Activated T-cell treated with anti-CD3 and anti-CD28 coated beads for 4 hours (primary cell): ENCODE measurements around the gene CD93.

Experiments
- DNase-seq: peaks from one replicate; pipeline ENCODE4 v3.0.0-alpha.2; 2020

Gene CD93

GRCh38 chr20:23086056-23086566 lies at the start of gene CD93:
CD93 (minus strand) TSS chr20:23086324; CDS start chr20:23086192, 132 bp downstream.
- no peak for DNase-seq

DNA sequence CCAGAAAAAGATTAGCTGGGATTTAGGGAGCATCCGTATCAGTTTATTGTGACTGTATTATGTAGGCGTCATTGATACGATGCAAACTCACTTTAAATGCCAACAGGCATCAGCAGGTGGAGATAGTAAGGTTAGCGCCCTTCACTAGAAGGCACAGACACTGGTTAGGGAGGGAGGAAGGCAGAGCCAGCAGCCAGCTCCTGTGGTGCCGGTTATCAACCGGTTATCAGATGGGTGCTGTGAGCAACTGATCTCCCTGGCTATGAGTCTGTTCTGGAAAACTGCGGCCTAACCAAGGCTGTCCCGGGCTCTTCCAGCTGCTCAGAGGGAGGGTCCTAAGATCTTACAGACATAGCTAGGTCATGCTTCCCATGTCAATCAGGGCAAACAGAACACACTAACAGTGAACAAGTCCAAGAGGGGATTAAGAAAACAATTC lies 47.5 kb upstream of the CD93 start:
- DNase-seq: no peak

GRCh38 chr20:23132930-23133559 lies 46.9 kb upstream of the CD93 start:
- no peak for DNase-seq

- no peak for DNase-seq
Observed at GRCh38 chr20:23132293-23132929, 46.3 kb upstream of the CD93 start.

- no peak for DNase-seq
Observed at GRCh38 chr20:23131766-23132165, 45.6 kb upstream of the CD93 start.

- no peak for DNase-seq
Observed at GRCh38 chr20:23130622-23131140, 44.6 kb upstream of the CD93 start.

- no peak for DNase-seq
Observed at GRCh38 chr20:23129891-23130621, 43.9 kb upstream of the CD93 start.

GRCh38 chr20:23129266-23129665 lies 43.1 kb upstream of the CD93 start:
- DNase-seq: no peak

- DNase-seq: no peak
Observed at GRCh38 chr20:23128461-23129125, 42.5 kb upstream of the CD93 start.

DNA sequence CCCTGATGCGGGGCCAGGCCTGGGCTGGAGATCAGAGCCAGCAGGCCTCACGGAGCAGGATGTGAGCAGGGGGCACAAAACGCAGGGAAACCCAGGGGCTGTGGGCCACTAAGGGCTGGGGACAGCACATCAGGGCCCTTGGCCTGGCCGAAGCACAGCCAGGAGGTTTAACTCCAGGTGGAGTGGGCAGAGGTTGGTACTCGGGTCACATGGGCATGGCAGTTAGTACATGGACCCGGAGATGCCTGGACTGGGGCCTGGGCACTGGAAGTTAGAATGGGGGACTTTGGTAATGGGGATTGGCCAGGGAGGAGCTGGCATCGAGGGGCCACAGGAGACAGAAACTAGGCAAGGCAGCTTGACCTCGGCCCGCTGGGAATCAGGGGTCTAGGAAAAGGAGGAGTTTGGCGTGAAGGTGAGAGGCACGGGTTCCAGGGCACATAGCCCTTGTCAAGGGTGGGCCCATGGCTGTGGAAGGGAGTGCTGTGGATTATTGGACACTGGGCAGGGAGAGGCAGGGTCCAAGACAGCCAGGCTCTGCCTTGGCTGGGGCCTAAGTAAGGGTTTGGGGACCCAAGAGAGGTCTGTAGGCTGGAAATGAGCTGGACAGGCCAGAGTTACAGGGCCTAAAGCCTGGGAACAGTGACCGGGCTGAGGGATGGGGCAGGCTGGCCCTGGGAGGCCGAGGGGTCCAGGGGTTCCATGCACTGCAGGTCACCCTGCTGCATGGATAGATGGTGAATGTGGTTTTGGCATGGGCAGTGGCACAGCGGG lies 41.6 kb upstream of the CD93 start:
- no peak for DNase-seq

- DNase-seq: no peak
Observed at GRCh38 chr20:23126281-23127061, 40.3 kb upstream of the CD93 start.

- no peak for DNase-seq
Observed at GRCh38 chr20:23125625-23126191, 39.6 kb upstream of the CD93 start.

- DNase-seq: no peak
Observed at GRCh38 chr20:23125159-23125558, 39.0 kb upstream of the CD93 start.

DNA sequence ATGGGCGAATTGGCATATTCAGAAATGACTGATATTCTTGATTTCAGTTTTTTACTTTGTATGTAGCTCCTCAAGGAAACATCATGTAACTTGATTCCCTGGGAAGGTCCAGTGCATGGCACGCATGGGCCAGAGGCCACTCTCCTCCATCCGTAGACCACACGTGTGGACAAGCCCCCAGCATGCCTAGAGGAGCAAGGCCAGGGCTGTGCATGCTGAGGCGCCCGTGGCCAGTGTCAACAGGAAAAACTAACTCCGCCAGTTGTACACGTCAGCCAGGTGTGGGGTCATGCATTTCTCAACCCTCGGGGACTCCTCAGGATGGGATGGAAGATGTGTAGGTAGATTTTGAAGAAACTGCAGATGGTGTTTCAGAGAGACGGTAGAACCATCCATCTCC lies 37.8 kb upstream of the CD93 start:
- DNase-seq: no peak

DNA sequence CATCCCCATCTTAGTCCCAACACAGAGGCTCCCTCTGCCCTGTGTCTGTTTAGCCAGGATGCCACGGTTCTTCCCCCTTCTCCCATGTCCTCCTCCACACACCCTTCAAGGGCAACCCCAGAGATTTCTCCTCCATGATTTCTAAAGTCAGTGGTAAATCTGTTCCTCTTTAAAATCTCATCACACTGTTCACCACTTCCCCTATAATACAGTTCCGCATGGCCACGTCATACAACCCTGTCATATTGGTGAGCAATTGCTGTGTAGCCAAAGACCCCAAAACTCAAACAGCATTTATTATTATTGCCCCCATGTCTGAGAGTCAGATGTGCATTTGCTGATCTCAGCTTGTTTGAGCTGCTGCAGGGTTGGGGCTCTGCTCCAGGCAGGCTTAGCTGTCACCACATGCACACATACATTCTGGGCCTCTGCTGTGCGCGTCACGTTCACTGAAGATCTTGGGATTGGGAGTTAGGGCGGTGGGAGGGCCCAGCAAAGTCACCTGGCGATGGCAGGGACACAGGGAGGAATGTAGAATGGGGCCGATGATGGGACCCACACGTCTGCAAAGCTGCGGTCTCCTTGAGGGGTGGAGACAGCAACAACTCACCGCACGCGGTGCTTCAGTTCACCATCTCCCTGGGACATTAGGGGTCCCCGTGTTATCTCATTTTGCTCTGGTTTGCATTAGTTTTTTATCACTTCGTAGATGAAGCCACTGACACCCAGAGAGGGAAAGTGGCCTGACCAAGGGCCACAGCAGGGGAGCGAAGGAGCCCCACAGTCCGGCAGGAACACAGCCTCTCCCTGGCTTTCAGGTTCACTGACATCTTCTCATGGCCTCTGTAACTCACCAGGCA lies 36.9 kb upstream of the CD93 start:
- DNase-seq: no peak

DNA sequence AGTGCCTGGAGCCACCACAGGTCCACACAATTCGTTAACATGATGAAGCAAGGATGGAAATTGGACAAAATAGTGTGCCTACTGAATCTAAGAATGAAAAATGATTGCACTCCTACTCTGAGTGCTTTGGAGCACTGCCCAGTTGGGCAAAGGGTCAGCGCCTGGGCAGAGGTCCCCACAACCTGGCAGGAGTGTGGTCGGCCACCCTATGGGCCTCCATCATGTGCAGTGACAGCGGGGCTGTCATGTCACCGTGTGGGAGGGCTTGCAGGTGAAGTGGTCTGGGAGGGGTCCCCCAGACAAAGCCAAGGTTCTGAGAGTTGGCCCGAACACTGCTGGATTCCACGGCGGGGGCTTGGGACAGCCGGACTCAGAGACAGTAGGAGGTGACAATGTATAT lies 36.2 kb upstream of the CD93 start:
- no peak for DNase-seq

- DNase-seq: no peak
Observed at GRCh38 chr20:23121751-23122320, 35.7 kb upstream of the CD93 start.

- no peak for DNase-seq
Observed at GRCh38 chr20:23120936-23121750, 35.0 kb upstream of the CD93 start.

- DNase-seq: no peak
Observed at GRCh38 chr20:23120261-23120660, 34.1 kb upstream of the CD93 start.
